Raji (cell line): Measurements from ENCODE around the gene CACNA2D2.

Experiments
- POLR2A ChIP-seq: IDR thresholded peaks from 2 replicates; pipeline ENCODE4 v1.6.1; 2011; ENCODE audit warnings: low read depth, low read length, control low read depth; ENCODE audit not compliant: insufficient read depth

Gene CACNA2D2

DNA sequence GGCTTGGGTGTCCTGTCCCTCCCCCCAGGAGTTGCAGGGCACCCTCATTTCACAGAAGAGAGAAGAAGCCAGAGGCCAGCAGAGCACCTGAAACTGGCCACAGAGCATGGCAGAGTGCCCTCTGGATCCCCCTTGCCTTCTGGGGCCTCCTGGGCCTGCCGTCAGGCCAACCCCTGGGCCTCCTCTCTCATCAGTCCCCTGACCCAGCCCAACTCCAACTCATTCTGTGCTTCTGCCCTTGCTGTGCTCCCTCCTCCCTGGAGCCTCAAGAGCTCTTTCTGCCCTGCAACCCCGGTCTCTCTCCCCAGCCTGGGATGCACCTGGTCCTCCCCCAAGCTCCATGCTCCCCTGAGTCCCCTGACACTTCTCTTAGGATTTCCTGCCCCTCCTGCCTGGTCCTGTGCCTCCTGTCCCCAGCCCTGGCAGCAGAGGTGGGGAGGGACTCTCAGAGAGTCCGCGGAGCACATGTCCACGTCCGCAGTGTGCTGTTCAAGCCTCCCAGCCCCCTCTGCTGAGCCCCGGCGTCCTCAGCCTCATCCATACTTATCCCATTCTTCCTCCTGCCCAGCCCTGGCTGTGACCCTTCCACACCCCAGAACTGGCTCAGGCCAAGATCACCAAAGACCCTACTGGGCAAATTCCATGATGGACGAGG is 30.5 kb upstream of the CACNA2D2 start:
- no peak for TF ChIP-seq POLR2A

DNA sequence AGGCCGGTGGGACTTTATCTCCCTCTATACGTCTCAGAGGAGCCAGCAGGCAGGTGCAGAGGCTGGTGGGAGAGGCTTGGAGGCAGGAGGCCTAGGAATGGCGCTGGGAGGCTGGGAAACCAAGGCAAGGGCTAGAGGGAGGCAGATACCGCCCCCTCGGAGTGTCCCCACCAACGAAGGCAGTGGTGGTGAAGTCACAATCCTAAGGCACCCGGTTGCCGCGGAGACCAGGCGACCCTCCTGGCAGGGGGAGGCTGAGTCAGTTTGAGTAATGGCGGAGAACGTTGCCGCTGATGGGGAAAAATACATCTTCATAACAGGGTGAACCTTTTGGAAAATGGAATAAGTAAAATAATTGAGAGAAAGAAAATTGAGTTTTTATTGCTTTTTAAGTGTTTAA is 29.9 kb upstream of the CACNA2D2 start:
- TF ChIP-seq POLR2A, result no peak

DNA sequence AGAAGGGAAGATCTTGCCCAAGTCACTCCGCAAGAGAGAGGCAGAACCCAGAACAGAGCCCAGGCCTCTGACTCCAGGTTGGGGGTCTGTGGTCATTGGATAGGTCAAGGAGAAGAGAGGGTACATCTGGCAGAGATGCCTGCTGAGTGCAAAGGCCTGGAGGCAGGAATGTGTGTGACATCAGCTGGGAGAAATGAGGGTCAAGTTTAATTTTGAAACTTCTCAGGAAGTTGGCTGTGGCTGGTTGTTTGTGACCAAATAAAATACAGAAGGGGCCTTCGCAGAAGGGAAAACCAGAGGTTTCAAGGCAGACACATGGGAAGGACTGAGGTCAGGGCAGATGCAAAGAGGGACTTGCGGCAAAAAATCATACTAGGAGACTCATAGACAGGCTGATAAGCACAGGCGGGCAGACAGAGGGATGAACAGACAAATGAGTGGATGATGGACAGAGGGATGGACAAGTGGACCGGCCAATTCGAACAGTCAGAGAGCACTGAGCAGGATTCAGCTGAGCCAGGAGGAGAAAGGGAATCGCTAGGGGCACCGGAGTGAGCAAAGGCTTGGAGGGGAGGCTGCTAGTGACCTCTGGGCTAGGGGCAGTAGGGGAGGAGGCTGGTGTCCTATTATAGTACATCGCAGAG is 28.8 kb upstream of the CACNA2D2 start:
- no peak for TF ChIP-seq POLR2A

DNA sequence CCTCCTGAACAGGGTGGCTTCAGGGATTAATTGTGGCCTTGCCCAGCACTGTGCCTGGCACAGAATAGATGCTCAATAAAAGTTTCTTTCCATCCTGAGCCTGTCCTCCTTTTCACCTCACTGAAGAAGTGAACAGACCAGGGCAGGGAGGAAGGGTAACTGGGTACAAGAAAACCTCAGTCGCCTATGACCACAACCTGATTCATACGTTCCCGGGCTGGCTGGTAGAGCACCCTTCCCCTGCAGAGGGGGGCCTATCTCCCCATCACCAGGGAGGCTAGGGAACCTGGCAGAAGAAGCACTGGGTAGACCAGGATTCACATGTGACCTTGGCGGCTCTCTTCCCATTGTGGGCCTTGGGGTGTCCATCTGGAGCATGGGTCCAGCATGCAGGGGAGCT is 27.8 kb upstream of the CACNA2D2 start:
- no peak for TF ChIP-seq POLR2A

DNA sequence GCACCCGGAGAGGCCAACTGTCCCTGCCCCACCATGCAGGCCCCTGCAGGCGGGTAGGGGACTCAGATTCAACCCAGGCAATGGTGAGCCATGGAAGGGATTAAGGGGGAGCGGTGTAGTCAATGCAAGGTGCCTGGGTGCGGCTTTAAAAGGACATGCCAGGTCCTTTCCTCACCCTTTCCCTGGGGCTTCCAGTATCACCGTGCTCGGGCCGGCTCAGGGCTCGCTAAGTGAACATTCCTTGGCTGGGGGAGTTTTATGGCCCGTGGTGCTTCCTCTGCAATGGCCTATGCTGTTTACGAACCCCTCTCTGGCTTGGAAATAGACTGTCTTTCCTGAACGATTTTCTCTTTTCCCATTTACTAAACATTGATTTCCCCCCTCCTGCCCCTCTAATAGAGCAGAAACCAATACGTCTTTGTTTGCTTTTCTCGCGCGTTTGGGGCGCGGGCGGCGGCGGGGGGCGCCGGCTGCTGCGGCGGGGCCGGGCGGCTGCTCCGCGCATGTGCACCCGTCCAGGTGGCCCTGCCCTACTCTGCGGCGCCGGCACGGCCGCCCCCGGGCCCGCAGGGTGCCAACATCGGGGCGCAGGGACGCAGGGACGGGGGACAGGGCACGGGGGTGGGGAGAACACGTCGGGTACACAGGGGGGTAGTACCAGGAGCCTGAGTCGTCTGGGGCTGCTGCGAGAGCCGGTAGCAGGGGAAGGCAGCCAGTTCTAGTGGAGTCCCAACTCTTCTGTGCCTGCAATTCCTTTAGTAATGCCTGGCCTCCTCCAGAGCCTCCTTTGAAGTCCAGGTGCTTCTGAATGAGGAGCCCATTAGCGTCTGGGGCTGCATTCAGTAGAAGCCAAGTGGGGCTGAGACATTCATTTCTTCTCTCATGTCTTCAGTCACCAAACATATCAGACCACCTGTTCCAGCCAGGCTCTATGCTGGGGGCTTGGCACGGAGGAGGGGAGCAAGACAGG is 26.9 kb upstream of the CACNA2D2 start:
- TF ChIP-seq POLR2A, result no peak

DNA sequence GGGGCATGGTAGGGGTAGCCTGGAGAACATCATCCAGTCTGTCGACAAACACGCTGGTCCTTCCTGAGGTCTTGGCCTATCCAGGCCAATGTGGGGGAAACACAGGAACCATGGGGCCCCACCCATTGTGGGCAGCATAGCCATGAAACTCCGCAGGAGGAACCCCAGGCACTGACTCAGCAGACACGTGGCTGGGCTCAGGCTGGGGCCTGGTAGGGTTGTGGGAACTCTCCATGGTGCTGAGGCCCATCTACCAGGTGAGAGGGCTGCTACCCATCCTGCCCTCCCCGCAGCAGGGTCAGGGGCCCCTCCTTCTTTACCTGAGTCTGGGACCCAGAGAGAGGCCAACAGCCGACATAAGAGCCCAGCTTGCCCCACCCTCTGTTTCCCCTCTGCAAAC is 22.6 kb upstream of the CACNA2D2 start:
- TF ChIP-seq POLR2A, result no peak

DNA sequence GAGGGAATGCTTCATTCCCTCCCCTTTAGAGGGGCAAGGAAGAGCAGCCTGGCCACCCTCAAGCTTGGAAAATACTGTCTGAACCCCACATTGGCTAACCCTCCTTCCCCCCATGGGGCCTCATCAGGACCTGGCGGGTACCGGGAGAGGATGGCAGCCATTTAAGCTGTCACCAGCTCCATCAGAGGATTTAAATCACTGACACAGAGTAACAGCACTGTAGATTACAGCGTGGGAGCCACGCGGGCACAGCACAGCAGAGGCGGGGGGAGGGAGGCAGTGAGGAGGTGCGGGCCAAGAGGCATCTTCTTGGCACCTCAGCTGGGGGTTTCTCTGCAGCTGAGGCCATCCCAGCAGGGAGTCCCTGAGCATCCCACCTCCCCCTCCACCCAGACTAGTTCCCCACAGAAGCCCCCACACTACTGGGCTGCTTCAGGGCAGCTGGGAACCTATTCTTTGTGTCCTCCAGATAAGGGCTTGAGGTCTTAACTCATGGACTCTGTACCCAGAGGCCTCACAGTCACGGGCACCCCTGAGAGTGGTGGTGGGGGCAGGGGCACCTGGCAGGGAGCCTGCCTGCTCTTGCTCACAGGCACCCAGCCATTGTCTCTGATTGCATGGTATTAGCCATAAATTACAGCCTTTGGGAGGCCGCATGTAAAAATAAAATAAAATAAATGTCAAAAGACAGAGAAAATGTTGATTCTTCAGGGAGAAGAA is 21.9 kb upstream of the CACNA2D2 start:
- TF ChIP-seq POLR2A, result no peak

DNA sequence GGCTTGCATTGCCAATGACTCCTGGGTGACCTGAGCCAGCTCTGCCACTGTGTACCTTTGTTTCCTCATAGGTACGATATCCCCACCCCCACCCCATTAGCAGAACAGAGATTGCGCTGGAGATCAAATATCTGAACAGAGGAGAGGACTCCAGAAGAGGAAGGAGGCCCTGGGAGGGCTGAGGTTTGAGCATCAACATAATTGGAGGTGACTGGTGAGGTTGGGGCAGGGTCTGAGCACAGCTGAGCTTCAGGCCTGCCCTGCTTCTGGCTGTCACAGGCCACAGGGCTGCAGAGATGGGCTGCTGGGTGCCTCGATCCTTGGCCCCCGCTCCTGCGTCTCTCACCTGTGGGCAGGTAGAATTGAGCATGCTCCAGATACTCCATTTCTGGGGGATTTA is 21.3 kb upstream of the CACNA2D2 start:
- no peak for TF ChIP-seq POLR2A

DNA sequence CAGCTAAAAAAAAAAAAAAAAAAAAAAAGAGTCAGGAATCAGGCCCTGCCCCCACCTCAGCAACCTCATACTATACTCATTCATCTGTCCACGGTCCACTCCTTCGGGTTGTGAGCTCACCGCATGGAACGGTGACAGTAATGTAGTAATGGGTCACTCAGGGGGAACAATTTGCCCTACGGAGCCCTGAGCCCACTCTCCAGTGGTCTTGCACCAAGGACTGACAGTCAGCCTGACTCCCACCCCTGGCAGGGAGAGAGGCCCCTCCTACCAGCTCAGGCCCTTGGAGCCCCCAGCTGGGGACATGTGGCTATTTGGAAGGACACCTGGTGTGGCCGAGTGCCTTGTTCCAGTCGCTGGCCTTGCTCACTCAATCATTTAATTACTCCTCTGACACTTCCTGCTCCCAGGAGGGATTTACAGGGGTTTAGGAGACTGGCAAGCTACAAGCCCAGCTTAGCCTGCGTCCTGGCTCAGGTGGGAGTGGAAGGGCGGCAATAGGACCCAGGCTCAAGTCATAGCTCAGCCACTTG is 19.9 kb upstream of the CACNA2D2 start:
- TF ChIP-seq POLR2A, result no peak

DNA sequence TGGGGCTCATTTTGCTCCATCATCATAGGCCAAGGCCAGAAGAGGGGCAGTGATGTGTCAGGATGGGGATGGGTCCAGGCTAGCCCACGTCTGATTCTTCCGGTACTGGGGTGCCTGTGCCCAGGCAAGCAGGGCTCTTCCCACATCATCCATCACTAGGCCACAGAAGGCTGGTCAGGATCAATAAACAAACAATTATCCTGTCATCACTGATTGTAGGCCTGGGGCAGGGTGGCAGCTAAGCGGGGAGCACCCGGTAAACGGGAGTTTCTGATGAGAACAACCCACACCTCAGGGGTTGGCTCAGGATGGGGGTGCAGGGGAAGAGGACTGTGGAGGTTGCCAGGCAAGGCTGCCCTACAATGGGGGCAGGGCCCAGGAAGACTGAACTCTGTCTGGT is 18.1 kb upstream of the CACNA2D2 start:
- TF ChIP-seq POLR2A, result no peak

DNA sequence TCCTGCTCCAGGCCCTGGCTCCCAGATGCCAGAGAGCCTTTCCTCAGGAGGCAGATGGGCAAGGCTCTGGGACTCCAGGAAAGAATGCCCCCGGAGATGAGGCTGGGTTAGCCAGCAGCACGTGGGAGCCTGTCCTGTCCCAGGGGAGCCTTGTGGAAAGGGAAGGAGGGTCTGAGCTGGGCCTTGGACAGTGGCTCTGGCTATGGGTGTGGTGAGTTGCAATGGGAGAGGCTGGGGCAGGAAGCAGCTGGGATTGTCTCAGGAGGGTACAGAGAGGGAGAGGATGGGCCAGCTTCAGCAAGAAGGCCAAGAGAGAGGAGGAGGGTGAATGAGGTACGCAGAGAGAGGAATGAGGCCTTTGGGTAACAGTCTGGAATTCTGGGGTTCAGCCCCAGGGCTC is 17.4 kb upstream of the CACNA2D2 start:
- no peak for TF ChIP-seq POLR2A

DNA sequence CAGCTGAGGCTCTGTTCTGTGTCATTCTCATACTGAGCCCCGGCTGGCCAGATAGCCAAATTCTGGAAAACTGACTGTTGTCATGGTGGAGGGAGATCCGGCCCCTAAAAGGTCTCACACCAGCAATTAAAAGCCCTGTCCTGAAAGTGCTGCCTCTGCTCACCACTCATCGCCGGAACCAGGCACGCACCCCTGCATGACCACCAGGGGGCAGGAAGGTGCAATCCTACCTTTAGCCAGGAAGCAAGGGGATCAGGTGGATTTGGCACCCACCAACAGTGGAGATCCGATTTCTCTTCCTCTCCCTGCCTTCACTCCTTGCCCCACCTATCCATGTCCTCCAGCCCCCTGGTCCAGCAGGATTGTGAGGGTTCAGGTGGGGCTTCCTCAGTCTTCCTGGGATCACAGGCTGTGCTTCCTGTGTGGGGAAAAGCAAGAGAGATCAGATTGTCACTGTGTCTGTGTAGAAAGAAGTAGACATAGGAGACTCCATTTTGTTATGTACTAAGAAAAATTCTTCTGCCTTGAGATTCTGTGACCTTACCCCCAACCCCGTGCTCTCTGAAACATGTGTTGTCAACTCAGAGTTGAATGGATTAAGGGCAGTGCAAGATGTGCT is 16.1 kb upstream of the CACNA2D2 start:
- TF ChIP-seq POLR2A, result no peak

DNA sequence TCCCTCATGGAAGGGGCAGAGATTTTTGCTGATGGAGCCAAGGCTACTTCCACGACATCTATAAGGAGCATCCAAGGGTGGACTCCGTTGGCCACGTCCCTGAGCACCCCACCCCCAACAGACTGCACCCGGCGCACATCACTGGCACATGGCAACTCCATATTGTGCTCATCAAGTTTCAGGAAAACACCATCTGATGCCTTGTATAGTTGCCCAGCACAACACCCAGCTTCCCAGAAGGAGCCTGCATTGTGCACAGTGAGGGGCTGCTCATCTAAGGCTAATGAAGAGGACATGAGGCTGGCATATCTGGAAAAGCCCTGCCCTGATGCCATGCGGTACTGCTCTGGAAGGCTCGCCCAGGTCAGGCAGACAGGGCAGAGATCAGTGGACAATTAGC is 15.0 kb upstream of the CACNA2D2 start:
- TF ChIP-seq POLR2A, result no peak

DNA sequence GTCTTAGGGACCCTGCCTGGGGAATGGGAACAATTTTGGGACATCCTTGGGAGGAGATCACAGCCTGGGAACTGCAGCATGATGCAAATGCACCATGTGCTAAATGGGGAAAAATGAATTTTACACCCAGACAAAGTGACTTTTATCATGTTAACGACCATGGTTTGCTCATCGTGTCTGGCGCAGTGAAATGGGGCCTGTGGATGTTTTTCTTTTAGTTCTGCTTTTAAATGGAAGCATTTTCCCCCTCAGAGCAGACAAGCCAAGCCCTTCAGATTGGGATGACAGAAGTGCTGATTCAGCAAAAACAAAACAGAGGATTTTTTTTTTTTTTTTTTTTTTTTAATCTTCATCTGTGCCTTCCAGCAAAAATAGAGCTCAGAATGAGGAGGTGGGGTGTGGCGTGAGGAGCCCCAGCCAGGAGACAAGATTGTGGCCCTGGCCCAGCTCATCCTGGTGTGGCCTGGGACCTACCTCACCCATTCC is 14.3 kb upstream of the CACNA2D2 start:
- TF ChIP-seq POLR2A, result no peak
